A673 (cell line): ENCODE results near the gene FOXF2. TPM values are rescaled to one million over a fixed set of nuclear protein-coding genes. Genes with fewer than 3 reads are reported as not detected.

Source experiments
- BruUV-seq: library from RNA; stranded (reverse); fragments of 400-500 nt; replicated peaks from 2 replicates; lab custom pipeline; 2021; lab: Mats Ljungman, UMichigan
- CTCF ChIA-PET: fragments of 300-600 bp; sonication (Branson Sonifier 250); formaldehyde crosslinking; loops from one replicate; lab custom pipeline; 2022; ENCODE audit warnings: antibody characterized with exemption; lab: Charles Lee
- POLR2A ChIA-PET: fragments of 300-600 bp; sonication (Branson Sonifier 250); formaldehyde crosslinking; loops from one replicate; lab custom pipeline; 2022; ENCODE audit warnings: antibody characterized with exemption; ENCODE audit not compliant: low non-redundant PET; lab: Charles Lee
- DNase-seq: peaks from one replicate; pipeline ENCODE4 v3.0.0-alpha.2; 2015; ENCODE audit warnings: low spot score
- H3K27ac ChIP-seq: fragments of 200-600 bp; sonication (generic); 2 replicates; pipeline ENCODE4 v1.5.1; 2016; ENCODE audit warnings: mixed run types, low read depth, mild to moderate bottlenecking, mixed read lengths, antibody characterized with exemption, low read length; ENCODE audit not compliant: poor library complexity, severe bottlenecking
- H3K27me3 ChIP-seq: fragments of 200-600 bp; sonication (generic); replicated peaks from 2 replicates; pipeline ENCODE4 v1.6.1; 2017; ENCODE audit warnings: mixed run types, low read depth, mild to moderate bottlenecking, mixed read lengths, antibody characterized with exemption, low read length; ENCODE audit not compliant: insufficient read depth, poor library complexity
- H3K36me3 ChIP-seq: fragments of 200-600 bp; sonication (generic); 2 replicates; pipeline ENCODE4 v1.6.1; 2016; ENCODE audit warnings: mixed run types, mild to moderate bottlenecking, mixed read lengths, antibody characterized with exemption, low read length; ENCODE audit not compliant: insufficient read depth, poor library complexity, severe bottlenecking
- H3K4me1 ChIP-seq: fragments of 200-600 bp; sonication (generic); 2 replicates; pipeline ENCODE4 v1.6.1; 2017; ENCODE audit warnings: mixed run types, mild to moderate bottlenecking, mixed read lengths, antibody characterized with exemption, low read length; ENCODE audit not compliant: insufficient read depth, poor library complexity, severe bottlenecking
- H3K4me3 ChIP-seq: fragments of 200-600 bp; sonication (generic); 2 replicates; pipeline ENCODE4 v1.5.1; 2016; ENCODE audit warnings: low read depth, mixed run types, mild to moderate bottlenecking, mixed read lengths, low read length; ENCODE audit not compliant: poor library complexity, severe bottlenecking
- H3K9me3 ChIP-seq: fragments of 200-600 bp; sonication (generic); 2 replicates; pipeline ENCODE4 v1.6.1; 2016; ENCODE audit warnings: mixed run types, low read depth, mild to moderate bottlenecking, mixed read lengths, antibody characterized with exemption, low read length; ENCODE audit not compliant: poor library complexity, severe bottlenecking
- EZH2 ChIP-seq: fragments of 200-600 bp; sonication (generic); IDR thresholded peaks from 2 replicates; pipeline ENCODE4 v1.6.1; 2017; ENCODE audit warnings: borderline replicate concordance, low read depth, mild to moderate bottlenecking, mixed read lengths, antibody characterized with exemption, low read length; ENCODE audit not compliant: poor library complexity, severe bottlenecking
- intact Hi-C: fragments of 100-400 bp; cut with micrococcal nuclease; formaldehyde crosslinking; loops from one replicate; pipeline ENCODE4 v1.10.0; 2022; ENCODE audit not compliant: unreplicated experiment
- total RNA-seq: library from RNA; stranded (reverse); gene quantifications from 2 replicates; pipeline ENCODE4 v1.2.3, GENCODE V29; 2021
- TF ChIP-seq, protein P1 (sequence below): fragments of 300-800, 200-600 bp; sonication (generic); conservative IDR thresholded peaks from 2 replicates; pipeline ENCODE4 v1.5.1; 2017; ENCODE audit warnings: low read depth, mild to moderate bottlenecking, antibody characterized with exemption, low read length, moderate library complexity, mixed read lengths

The FOXF2 gene
- total RNA-seq, 1 experiment from 2014 or later: 0.13 TPM

- intact Hi-C loops: no loop called here
- no TSS peak for BruUV-seq
- DNase-seq: no peak
- H3K27ac ChIP-seq: no peak overlapping the region
- CTCF ChIA-PET: no interaction called here
- no peaks in the 10 kb centered on the region for H3K9me3 ChIP-seq
- no peak for TF ChIP-seq EZH2
- TF ChIP-seq, protein P1, sequence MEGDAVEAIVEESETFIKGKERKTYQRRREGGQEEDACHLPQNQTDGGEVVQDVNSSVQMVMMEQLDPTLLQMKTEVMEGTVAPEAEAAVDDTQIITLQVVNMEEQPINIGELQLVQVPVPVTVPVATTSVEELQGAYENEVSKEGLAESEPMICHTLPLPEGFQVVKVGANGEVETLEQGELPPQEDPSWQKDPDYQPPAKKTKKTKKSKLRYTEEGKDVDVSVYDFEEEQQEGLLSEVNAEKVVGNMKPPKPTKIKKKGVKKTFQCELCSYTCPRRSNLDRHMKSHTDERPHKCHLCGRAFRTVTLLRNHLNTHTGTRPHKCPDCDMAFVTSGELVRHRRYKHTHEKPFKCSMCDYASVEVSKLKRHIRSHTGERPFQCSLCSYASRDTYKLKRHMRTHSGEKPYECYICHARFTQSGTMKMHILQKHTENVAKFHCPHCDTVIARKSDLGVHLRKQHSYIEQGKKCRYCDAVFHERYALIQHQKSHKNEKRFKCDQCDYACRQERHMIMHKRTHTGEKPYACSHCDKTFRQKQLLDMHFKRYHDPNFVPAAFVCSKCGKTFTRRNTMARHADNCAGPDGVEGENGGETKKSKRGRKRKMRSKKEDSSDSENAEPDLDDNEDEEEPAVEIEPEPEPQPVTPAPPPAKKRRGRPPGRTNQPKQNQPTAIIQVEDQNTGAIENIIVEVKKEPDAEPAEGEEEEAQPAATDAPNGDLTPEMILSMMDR: no peak
- H3K36me3 ChIP-seq: no peaks in the 10 kb centered on the region
- H3K4me1 ChIP-seq: no peaks in the 10 kb centered on the region
- POLR2A ChIA-PET: no interaction called here
- H3K4me3 ChIP-seq: no peak overlapping the region
- no peaks in the 10 kb centered on the region for H3K27me3 ChIP-seq
Measured at GRCh38 chr6:1416820-1417219, 27.4 kb downstream of the FOXF2 start.

- no peak overlapping the region for H3K4me3 ChIP-seq
- TF ChIP-seq, protein P1: no peak
- no peak for TF ChIP-seq EZH2
- no peaks in the 10 kb centered on the region for H3K36me3 ChIP-seq
- no peak for DNase-seq
- no peaks in the 10 kb centered on the region for H3K9me3 ChIP-seq
- H3K4me1 ChIP-seq: no peaks in the 10 kb centered on the region
- intact Hi-C loops: no loop called here
- no peak overlapping the region for H3K27ac ChIP-seq
- BruUV-seq: no TSS peak
- ChIA-PET POLR2A (no interaction called here), CTCF (no interaction called here)
- H3K27me3 ChIP-seq: no peaks in the 10 kb centered on the region
Measured at GRCh38 chr6:1417718-1418117, 28.3 kb downstream of the FOXF2 start.

DNA sequence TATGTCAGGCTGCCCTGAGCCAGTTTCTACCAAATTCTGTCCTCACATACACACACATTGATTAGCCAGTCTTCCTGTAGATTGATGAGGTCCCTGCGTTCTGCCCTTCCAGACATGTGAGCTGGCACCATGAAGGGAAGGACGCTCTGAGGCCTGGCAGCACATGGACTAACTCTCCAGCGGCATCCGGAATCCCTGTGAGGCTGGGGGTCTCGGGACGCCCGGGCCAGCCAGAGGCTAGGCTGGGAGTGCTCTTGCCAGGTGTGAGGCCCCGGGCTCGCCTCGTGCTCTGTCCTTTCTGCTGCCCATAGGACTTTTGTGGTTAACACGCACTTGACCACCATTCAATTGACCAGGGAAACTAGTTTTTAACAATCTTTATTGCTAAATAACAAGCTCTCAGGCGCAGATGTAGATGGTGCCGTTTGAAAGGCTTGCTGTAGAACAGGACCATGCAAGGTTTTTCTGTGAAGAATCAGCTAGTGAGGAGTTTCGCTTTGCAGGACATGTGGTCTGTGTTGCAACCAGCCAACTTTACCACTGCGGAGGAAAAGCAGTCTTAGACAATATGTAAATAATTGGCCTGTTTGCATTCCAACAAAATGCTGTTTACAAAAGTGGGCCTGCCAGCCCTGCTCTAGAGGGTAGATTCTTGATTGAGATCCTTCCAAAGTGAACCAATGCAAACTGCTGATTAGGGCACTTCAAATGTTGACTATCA, 29.3 kb downstream of the FOXF2 start:
- POLR2A ChIA-PET: no interaction called here
- Histone ChIP-seq H3K4me3 (no peak overlapping the region), H3K27me3 (no peaks in the 10 kb centered on the region), H3K27ac (no peak overlapping the region), H3K4me1 (no peaks in the 10 kb centered on the region), H3K9me3 (no peaks in the 10 kb centered on the region), H3K36me3 (no peaks in the 10 kb centered on the region)
- DNase-seq: no peak
- intact Hi-C loops: no loop called here
- TF ChIP-seq, protein P1: no peak
- no peak for TF ChIP-seq EZH2
- CTCF ChIA-PET: no interaction called here
- BruUV-seq: no TSS peak
